HepG2 (cell line): ENCODE results near the gene ZFP36. TPM values are rescaled to one million over a fixed set of nuclear protein-coding genes. Genes with fewer than 3 reads are reported as not detected.

ENCODE experiments used
- CREM ChIP-seq, 2 experiments: sonication (generic) in 1 of 2; formaldehyde crosslinking in 1 of 2; IDR thresholded peaks; 2 replicates each; pipeline versions ENCODE4 v1.4.0 to v1.6.1; 2016 to 2020; ENCODE audit warnings: antibody characterized with exemption in 1 of 2, mild to moderate bottlenecking in 1 of 2, missing genetic modification reagents in 1 of 2
- DMAP1 ChIP-seq: IDR thresholded peaks from 2 replicates; pipeline ENCODE4 v1.6.1; 2016
- ETV5 ChIP-seq: IDR thresholded peaks from 2 replicates; pipeline ENCODE4 v1.6.1; 2018; ENCODE audit warnings: missing biosample characterization, missing genetic modification reagents, inconsistent platforms, borderline replicate concordance
- FOXA3 ChIP-seq: IDR thresholded peaks from 2 replicates; pipeline ENCODE4 v1.6.1; 2016; ENCODE audit warnings: missing genetic modification reagents, missing compliant biosample characterization
- GABPB1 ChIP-seq: IDR thresholded peaks from 2 replicates; pipeline ENCODE4 v1.6.1; 2016; ENCODE audit warnings: mild to moderate bottlenecking, missing genetic modification reagents, moderate library complexity, missing compliant biosample characterization
- HMGXB4 ChIP-seq, 2 experiments: sonication (generic) in 1 of 2; formaldehyde crosslinking in 1 of 2; IDR thresholded peaks; 2 replicates each; pipeline versions ENCODE4 v1.4.0 to v1.6.1; 2018 to 2020; ENCODE audit warnings: missing genetic modification reagents in 2 of 2, borderline replicate concordance in 1 of 2, low read depth in 1 of 2, mild to moderate bottlenecking in 1 of 2, missing biosample characterization in 1 of 2
- HNRNPLL ChIP-seq: fragments of 200-400 bp; formaldehyde crosslinking; IDR thresholded peaks from 2 replicates; pipeline ENCODE4 v1.6.1; 2017; ENCODE audit warnings: mild to moderate bottlenecking, low read depth, low read length; ENCODE audit not compliant: poor library complexity, severe bottlenecking
- KDM1A ChIP-seq: IDR thresholded peaks from 2 replicates; pipeline ENCODE4 v1.6.1; 2016; ENCODE audit warnings: missing compliant biosample characterization
- MIER3 ChIP-seq: IDR thresholded peaks from 2 replicates; pipeline ENCODE4 v1.6.1; 2016; ENCODE audit warnings: missing compliant biosample characterization, borderline replicate concordance
- ZFP1 ChIP-seq: IDR thresholded peaks from 2 replicates; pipeline ENCODE4 v1.6.1; 2016
- ZMYM4 ChIP-seq: sonication (generic); formaldehyde crosslinking; IDR thresholded peaks from 2 replicates; pipeline ENCODE4 v1.8.1; 2023; ENCODE audit warnings: mild to moderate bottlenecking, missing genetic modification reagents
- ZNF317 ChIP-seq: sonication (generic); formaldehyde crosslinking; IDR thresholded peaks from 2 replicates; pipeline ENCODE4 v1.5.0; 2020; ENCODE audit warnings: mild to moderate bottlenecking, missing genetic modification reagents
- ZNF496 ChIP-seq: sonication (generic); formaldehyde crosslinking; IDR thresholded peaks from 2 replicates; pipeline ENCODE4 v1.8.1; 2023; ENCODE audit warnings: mild to moderate bottlenecking, moderate library complexity, missing genetic modification reagents; ENCODE audit not compliant: insufficient replicate concordance
- ZNF605 ChIP-seq: sonication (generic); formaldehyde crosslinking; IDR thresholded peaks from 2 replicates; pipeline ENCODE4 v1.8.0; 2022; ENCODE audit warnings: mild to moderate bottlenecking, missing genetic modification reagents
- ZSCAN21 ChIP-seq: sonication (generic); formaldehyde crosslinking; IDR thresholded peaks from 2 replicates; pipeline ENCODE4 v1.8.0; 2022; ENCODE audit warnings: mild to moderate bottlenecking, missing genetic modification reagents, moderate library complexity, borderline replicate concordance
- polyA plus RNA-seq, 8 experiments: library from polyadenylated mRNA; depleted of rRNA in 3 of 8; stranded (reverse) in 7 of 8; unstranded in 1 of 8; fragments of >200 nt; fragmentation: Illumina TruSeq in 4 of 8; extraction: Trizol in 4 of 8; gene quantifications; 2 replicates each; pipeline versions ENCODE4 v1.2.1 to v1.2.3, GENCODE V29; 2011 to 2016; ENCODE audit warnings: low read depth in 4 of 8, missing spikeins in 1 of 8, mixed read lengths in 1 of 8; ENCODE audit not compliant: insufficient read depth in 1 of 8
- total RNA-seq, 5 experiments: library from RNA; depleted of rRNA; stranded (reverse); fragments of >200 nt; fragmentation: Illumina TruSeq; extraction: Trizol; gene quantifications; 2 replicates each; pipeline ENCODE4 v1.2.3, GENCODE V29; 2016; ENCODE audit warnings: low read depth in 1 of 5
- TF ChIP-seq, protein P1 (sequence below), 2 experiments: sonication (generic) in 1 of 2; formaldehyde crosslinking in 1 of 2; IDR thresholded peaks; 2 replicates each; pipeline versions ENCODE4 v1.4.0 to v1.6.1; 2016 to 2020; ENCODE audit warnings: borderline replicate concordance in 1 of 2, low read depth in 1 of 2, mild to moderate bottlenecking in 1 of 2, missing genetic modification reagents in 1 of 2
- TF ChIP-seq, protein P2 (sequence below): sonication (generic); formaldehyde crosslinking; IDR thresholded peaks from 2 replicates; pipeline ENCODE4 v1.4.0; 2020; ENCODE audit warnings: missing genetic modification reagents
- TF ChIP-seq, protein P3 (sequence below): sonication (generic); formaldehyde crosslinking; IDR thresholded peaks from 2 replicates; pipeline ENCODE4 v1.4.0; 2020; ENCODE audit warnings: mild to moderate bottlenecking, low read depth, missing genetic modification reagents

ZFP36 gene
- total and polyA plus RNA-seq, 2 of the 13 experiments (the other 11 are each of a cell fraction or from before 2014, with no cell fraction given) = 1.4 to 1.7 TPM

GRCh38 chr19:39397360-39398296 lies 9.0 kb upstream of the ZFP36 start (continued):
- TF ChIP-seq ZSCAN21 (CRISPR knock-in tag) (peak; percentile 77; the same call in 1 of the 2 replicates), DMAP1 (CRISPR knock-in tag) (peak; percentile 63; the same call in 1 of the 2 replicates), ZNF496 (no peak), KDM1A (CRISPR knock-in tag) (peak; percentile 85), CREM (IDR thresholded peaks at IDR 0.05) (peak; percentile 62; the same call in 1 of the 2 replicates), CREM (CRISPR knock-in tag; IDR thresholded peaks at IDR 0.05) (no peak), ZNF317 (CRISPR knock-in tag) (0 out of 2 replicates have a peak, but pooled peaks have one; percentile 63), GABPB1 (CRISPR knock-in tag) (peak; percentile 81), ZFP1 (peak; percentile 57; the same call in 1 of the 2 replicates), FOXA3 (CRISPR knock-in tag) (peak; percentile 81), MIER3 (CRISPR knock-in tag) (peak; percentile 90), ZMYM4 (peak; percentile 74), ETV5 (CRISPR knock-in tag) (peak; percentile 94), HMGXB4 (CRISPR knock-in tag; IDR thresholded peaks at IDR 0.05; ENCODE audit: borderline replicate concordance in 1 of 2, low read depth in 1 of 2) (peak; percentile 89 to 99), HNRNPLL (no peak), ZNF605 (peak; percentile 81)
- TF ChIP-seq, protein P1, sequence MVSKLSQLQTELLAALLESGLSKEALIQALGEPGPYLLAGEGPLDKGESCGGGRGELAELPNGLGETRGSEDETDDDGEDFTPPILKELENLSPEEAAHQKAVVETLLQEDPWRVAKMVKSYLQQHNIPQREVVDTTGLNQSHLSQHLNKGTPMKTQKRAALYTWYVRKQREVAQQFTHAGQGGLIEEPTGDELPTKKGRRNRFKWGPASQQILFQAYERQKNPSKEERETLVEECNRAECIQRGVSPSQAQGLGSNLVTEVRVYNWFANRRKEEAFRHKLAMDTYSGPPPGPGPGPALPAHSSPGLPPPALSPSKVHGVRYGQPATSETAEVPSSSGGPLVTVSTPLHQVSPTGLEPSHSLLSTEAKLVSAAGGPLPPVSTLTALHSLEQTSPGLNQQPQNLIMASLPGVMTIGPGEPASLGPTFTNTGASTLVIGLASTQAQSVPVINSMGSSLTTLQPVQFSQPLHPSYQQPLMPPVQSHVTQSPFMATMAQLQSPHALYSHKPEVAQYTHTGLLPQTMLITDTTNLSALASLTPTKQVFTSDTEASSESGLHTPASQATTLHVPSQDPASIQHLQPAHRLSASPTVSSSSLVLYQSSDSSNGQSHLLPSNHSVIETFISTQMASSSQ (IDR thresholded peaks at IDR 0.05; ENCODE audit: low read depth) = peak; percentile 43
- TF ChIP-seq, protein P1 (CRISPR knock-in tag; IDR thresholded peaks at IDR 0.05; ENCODE audit: borderline replicate concordance) = peak; percentile 57; the same call in 1 of the 2 replicates
- TF ChIP-seq, protein P2, sequence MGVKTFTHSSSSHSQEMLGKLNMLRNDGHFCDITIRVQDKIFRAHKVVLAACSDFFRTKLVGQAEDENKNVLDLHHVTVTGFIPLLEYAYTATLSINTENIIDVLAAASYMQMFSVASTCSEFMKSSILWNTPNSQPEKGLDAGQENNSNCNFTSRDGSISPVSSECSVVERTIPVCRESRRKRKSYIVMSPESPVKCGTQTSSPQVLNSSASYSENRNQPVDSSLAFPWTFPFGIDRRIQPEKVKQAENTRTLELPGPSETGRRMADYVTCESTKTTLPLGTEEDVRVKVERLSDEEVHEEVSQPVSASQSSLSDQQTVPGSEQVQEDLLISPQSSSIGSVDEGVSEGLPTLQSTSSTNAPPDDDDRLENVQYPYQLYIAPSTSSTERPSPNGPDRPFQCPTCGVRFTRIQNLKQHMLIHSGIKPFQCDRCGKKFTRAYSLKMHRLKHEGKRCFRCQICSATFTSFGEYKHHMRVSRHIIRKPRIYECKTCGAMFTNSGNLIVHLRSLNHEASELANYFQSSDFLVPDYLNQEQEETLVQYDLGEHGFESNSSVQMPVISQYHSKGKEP (CRISPR knock-in tag) = peak; percentile 74; the same call in 1 of the 2 replicates
- TF ChIP-seq, protein P3, sequence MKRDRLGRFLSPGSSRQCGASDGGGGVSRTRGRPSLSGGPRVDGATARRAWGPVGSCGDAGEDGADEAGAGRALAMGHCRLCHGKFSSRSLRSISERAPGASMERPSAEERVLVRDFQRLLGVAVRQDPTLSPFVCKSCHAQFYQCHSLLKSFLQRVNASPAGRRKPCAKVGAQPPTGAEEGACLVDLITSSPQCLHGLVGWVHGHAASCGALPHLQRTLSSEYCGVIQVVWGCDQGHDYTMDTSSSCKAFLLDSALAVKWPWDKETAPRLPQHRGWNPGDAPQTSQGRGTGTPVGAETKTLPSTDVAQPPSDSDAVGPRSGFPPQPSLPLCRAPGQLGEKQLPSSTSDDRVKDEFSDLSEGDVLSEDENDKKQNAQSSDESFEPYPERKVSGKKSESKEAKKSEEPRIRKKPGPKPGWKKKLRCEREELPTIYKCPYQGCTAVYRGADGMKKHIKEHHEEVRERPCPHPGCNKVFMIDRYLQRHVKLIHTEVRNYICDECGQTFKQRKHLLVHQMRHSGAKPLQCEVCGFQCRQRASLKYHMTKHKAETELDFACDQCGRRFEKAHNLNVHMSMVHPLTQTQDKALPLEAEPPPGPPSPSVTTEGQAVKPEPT (CRISPR knock-in tag) = no peak
